ENCODE measurements around the gene TCF19.
A peak's percentile ranks its signal among the peaks of the same experiment; 100 is the strongest.

TCF19 gene

GRCh38 chr6:31126396-31127175 lies 31.8 kb upstream of the TCF19 start:
- DNase-seq (ENCODE audit: low spot score) = no peak

DNA sequence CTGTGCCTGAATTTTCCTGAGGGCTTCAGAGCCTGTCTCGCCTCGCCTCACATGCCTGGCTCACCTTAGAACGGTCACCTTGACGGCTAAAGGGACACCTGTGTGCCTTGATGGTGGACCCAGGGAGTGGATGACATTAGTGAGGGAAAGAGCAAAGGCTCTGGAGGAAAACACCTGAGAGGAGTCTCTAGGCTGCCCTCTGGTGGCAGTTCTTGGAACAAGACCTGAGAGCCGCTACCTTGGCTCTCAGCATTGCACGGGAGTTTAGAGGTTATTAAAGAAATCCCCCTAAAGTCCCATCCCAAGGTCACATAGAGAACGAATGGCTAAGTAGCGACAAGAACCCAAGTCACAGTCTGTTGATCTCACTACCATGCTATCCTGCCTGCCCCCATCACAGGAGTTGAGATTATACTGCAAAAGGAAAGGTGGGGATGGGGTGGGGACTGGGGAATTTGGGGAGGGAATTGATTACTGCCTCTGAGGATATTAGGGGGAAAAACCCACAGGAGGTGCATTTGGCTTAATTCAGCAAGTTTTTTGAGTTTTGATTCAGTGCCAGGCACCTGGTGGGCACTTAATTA lies 30.2 kb upstream of the TCF19 start:
- DNase-seq (ENCODE audit: low spot score) = peak; percentile 49

GRCh38 chr6:31129130-31129529 lies 29.3 kb upstream of the TCF19 start:
- DNase-seq (ENCODE audit: low spot score) = no peak

DNA sequence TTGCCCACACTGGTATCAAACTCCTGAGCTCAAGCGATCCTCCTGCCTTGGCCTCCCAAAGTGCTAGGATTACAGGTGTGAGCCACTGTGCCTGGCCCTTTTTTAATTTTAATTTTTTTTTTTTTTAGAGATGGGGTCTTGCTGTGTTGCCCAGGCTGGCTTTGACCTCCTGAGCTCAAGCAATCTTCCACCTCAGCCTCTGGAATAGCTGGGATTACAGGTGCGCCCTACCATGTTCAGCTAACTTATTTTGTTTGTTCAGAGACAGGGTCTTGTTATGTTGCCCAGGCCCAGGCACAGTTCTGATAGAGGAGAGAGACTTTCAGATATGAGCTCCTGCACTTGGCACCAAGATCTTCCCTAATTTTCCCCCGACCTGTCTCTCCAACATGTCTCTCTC lies 27.6 kb upstream of the TCF19 start:
- no peak for DNase-seq (ENCODE audit: low spot score)

DNA sequence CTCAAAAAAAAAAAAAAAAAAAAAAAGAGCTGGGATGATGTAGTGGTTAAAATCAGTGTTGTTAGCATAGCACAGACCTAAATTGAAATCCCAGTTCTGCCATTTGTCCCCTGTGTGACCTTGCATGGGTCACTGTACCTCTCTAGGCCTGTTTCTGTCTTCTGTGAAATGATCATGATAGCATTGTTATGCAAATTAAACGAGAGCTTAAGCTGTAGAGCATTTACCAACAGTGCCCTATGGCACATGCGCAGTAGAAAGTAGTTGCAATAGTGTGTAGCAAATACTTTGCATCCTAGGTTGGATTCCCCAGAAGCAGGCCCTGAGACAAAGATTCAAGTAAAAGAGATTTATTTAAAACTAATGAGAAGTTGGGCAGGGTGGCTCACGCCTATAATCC lies 26.8 kb upstream of the TCF19 start:
- no peak for DNase-seq (ENCODE audit: low spot score)

DNA sequence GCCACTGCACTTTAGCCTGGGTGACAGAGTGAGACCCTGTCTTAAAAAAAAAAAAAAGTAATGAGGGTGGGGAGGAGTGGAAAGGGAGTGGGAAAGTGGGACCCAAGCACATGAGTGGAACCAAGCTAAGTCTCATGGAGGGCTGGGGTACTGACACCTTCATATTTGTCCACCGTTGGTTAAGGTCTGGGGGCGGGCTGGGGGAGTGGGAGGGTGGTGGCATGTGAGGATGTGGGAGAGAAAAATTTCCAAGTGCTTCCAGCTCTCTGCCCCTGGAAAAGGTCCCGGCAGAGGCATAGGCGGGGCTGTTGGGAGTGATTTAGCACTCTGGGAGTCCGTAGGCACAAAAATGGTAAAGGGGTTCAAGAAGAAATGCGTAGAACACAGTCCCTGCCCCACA lies 25.6 kb upstream of the TCF19 start:
- no peak for DNase-seq (ENCODE audit: low spot score)

- no peak for DNase-seq (ENCODE audit: low spot score)
Observed at GRCh38 chr6:31135710-31136109, 22.7 kb upstream of the TCF19 start.

GRCh38 chr6:31138982-31139381 lies 19.4 kb upstream of the TCF19 start, which contains the start of gene PSORS1C2:
Gene PSORS1C2, minus strand, starts transcription at chr6:31139066. Its CDS starts 40 bp downstream, at chr6:31139026.
- DNase-seq (ENCODE audit: low spot score) = no peak

GRCh38 chr6:31139599-31139998 lies 18.8 kb upstream of the TCF19 start:
- DNase-seq (ENCODE audit: low spot score) = no peak

DNA sequence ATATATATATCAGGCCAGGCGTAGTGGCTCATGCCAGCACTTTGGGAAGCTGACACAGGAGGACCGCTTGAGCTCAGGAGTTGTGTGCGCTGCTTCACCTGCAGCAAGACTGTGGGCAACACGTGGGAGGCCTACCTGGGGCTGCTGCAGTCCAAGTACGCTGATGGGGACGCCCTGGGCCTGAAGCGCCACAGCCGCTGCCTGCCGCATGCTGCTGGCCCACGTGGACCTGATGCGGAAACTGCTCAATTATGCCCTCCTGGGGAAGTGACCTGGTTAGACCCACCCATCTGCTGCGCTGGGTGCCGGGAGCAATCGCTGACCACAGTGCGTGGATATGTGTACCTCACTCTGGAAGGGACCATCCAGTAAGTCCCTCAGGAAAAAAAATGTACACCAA lies 17.7 kb upstream of the TCF19 start:
- no peak for DNase-seq (ENCODE audit: low spot score)

GRCh38 chr6:31142361-31142761 lies 16.0 kb upstream of the TCF19 start:
- DNase-seq (ENCODE audit: low spot score) = no peak

DNA sequence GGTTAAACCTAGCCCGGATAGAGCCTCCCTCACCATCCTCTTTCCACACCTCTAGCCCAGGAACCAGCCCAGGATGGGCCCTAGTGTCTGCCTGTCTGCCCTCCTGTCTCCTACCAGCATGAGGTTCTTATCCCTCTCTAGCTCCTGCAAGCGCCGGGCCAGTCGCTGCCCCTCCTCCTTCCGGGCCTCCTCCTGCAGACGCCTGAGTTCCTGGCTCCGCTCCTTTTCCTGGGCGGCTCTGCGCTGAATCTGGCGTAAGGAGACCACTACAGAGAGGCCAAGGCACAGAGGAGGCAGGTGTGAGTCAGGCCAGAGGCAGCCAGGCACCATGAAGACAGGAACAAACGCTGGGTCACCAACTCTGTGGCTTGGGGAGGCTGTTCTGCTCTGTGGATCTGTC lies 15.2 kb upstream of the TCF19 start:
- DNase-seq (ENCODE audit: low spot score) = no peak

GRCh38 chr6:31144296-31144969 lies 14.0 kb upstream of the TCF19 start:
- DNase-seq (ENCODE audit: low spot score) = no peak

DNA sequence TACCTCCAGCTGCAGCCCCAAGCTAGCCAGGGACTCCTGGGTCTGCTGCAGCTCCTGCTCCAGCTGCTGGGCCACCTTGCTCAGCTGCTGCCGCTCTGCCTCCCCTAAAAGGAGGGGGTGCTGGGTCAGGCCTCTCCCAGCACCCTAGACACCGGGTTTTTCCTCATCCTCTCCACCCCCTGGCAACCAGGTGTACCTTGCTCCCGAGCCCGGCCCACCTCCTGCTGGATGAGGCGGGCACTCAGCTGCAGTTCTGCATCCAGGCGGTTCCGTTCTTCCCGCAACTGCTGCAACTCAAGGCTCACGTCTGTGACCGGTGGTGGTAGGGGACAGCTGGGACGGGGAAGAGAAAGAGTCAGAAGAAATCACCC lies 13.4 kb upstream of the TCF19 start:
- DNase-seq (ENCODE audit: low spot score) = no peak

DNA sequence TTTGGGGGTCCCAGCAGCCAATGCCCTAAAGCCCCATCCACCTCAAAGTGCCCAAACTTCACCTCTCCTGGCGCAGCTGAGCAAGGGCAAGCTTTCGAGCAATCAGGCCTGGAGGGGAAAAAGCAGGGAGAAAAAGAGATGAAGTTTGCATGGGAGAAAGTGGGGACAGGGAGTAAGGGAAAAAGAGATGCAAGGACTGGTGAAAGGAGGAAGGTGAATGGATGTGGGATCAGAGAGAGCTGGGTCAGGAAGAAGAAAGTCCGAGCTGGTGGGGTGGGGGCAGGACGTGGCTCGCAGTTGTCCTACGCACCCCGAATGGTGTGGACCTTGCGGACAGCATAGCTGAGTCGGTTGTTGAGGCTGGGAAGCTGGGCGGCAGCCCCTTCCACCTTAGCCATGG lies 13.0 kb upstream of the TCF19 start:
- no peak for DNase-seq (ENCODE audit: low spot score)

DNA sequence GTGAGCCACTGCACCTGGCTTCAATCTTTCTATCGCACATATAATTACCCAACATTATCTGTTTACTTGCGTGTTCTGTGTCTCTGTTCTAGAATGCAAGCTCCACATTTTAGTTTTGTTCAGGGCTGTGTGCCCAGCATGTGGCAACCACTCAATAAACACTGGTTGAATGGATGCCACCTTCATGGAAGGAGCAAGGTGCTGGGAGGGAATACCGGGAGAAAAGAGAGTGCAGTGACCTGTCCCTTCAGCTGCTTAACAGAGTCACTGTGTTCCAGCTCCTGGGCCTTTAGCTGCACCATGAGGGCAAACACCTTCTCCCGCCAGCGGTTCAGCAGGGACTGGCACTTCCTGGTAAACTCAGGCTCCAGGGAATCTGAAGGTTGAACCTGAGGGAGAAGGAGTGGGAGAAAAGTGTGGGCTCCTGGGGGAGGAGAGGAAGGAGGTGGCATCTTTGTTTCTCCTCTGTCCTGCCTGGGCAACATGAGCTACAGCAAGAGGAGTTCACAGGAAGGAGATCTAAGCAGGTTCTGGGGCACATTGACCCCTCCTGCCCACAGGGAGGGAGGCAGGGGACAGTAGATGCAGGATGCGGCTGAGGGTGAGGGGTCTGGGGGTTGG lies 8.5 kb upstream of the TCF19 start:
- DNase-seq (ENCODE audit: low spot score) = no peak

- no peak for DNase-seq (ENCODE audit: low spot score)
Observed at GRCh38 chr6:31152781-31153180, 5.6 kb upstream of the TCF19 start.

GRCh38 chr6:31154436-31154835 lies 4.0 kb upstream of the TCF19 start:
- DNase-seq (ENCODE audit: low spot score) = no peak

DNA sequence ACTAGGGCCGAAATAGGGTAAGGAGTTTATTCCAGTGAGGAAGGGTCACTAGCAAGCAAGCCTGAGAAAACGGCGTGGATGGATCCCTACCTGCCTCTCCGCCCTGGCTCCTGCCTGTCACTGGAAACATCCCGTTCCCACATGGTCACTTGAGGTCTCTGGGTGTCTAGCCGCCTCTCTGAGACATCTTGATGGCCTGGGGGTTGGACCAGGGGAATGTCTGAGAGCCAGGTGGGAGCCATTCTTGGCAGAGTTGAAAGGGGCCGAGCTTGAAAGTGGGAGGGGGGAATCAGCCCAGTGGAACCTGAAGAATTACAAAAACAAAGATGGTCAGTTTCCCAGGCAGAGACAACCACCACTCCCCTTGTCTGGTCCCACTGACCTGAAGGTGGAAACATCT lies 1.7 kb upstream of the TCF19 start:
- no peak for DNase-seq (ENCODE audit: low spot score)

DNA sequence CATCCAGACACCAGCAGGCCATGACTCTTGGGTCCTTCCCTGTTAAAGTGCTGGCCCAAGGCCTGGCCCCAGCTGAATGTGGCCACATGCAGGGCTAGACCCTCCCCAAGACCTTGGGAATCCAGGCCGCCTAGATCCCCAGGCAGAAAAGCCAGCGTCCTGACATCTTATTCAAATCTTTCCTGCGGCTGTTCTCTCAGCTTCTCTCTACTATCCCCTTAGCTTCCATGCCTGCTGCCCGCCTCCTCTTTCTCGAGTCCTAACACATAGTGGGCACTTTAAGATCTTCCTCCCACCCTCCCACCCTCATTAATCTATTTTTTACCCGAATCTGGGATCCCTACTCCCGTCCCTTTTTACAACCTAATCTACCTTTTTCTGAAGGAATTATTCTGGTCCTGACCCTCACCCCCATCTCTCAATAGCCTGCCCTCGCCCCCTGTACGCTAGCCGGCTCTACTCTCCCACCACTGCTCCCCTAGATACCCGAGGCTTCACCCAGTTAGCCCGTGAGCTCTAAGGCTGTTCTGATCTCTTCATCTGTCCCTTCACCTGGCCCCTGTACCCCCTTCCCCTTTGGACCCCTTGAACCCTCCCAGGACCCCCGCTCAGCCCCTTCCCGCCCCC lies 763 bp upstream of the TCF19 start, which contains the start of gene CCHCR1:
TSS of gene CCHCR1 (minus strand) at position 290 of the 627 bp plus-strand sequence. CDS start at position 88, 202 bp downstream.
- no peak for DNase-seq (ENCODE audit: low spot score)

- no peak for DNase-seq (ENCODE audit: low spot score)
Observed at GRCh38 chr6:31158863-31159855, 770 bp downstream of the TCF19 start.

Data from SK-N-DZ (cell line).